NCI-H2107 treated with DMSO at 0.1 percent for 48 hours (cell line): ENCODE data around the gene NUDCD2.
A peak's percentile ranks its signal among the peaks of the same experiment; 100 is the strongest.
"Not testable (repeated sequence)": the region's sequence is repeated elsewhere in the genome, so short reads cannot be mapped to it uniquely, and the experiment has no call there.

ENCODE experiments used
- DNase-seq: peaks from one replicate; lab custom pipeline; 2025; ENCODE audit not compliant: unreplicated experiment; lab: John Stamatoyannopoulos, UW

NUDCD2 gene

DNA sequence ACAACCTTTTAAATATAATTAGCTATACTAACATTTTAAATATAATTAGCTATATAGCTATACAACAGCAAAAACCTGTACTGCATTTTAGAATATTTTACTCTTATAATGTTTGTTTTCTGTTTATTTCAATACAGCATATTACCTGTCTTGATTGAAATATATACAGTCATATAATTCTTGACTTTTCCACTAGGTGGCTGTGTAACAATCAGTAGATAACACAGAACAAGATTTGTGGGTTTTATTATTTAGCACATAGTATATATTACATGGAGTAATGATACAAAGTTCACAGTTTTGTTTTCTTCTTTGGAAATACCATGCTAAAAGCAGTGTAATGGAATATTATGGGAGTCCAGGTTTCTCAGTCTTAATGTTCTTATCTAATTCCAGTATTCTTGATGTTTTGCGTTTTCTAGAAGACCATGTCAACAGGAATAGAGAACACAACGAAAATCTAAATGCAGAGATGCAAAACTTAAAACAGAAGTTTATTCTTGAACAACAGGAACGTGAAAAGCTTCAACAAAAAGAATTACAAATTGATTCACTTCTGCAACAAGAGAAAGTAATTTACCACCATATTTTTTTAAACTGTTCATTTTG is 13.8 kb upstream of the NUDCD2 start:
- DNase-seq: no peak

DNA sequence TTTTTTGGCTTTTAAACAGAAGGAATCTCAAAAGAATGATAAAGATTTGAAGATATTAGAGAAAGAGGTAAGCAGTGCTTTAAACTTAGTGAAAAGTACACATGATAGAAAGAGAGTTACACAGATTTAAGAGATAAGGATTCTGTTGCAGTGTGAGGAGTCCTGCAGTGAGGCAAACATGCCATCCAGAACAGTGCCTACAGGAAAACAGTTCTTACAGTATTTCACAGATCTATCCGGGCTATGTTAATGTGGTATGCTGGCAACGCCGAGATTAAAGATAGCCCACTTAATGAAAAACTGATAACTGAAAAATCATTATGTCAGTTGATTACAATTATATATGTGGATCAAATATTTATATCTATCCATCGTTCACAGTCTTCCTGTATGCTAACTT is 7.8 kb upstream of the NUDCD2 start:
- DNase-seq: no peak

DNA sequence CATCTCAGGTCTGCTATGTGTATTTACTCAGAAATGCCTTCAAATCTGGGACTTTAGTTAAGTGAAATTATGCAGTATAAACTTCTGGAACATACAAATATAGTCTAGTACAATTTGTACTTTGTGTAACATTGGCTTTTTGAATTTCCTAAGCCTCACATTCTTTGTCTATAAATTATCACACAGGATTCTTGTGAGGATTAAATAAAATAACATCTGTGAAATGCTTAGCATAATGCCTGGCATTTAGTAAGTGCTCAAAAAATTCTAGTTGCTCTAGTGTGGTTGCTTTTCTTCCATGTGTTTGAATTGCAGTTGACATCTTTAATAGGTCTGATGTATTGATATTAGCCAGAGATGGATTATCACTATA is 3.1 kb upstream of the NUDCD2 start:
- DNase-seq: no peak

DNA sequence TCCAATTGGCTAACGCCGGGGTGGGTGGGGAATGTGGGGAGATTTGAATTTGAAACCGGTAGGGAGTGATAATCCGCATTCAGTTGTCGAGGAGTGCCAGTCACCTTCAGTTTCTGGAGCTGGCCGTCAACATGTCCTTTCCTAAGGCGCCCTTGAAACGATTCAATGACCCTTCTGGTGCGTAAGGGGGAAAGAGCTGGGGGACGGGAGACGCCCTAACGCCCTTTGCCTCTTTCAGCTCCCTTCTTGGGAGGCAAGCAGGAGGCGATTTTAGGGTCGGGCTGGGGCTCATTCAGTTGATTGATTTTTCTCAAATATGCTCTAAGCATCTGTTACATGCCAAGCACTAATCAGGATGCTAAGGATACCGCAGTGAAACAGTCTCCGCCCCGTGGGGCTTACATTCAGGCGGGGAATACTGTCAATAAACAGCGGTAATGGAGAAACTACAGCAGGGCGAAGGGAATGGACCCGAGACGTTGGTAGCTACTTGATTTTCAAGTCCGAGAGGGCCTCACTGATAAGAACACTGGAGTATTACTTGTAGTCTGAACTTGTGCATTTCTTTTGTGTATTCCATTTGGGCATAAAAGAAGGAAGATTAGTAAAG is 765 bp upstream of the NUDCD2 start, which contains the start of gene HMMR:
TSS of gene HMMR (plus strand) at position 71 of the 610 bp plus-strand sequence. CDS start at position 132, 61 bp downstream.
- peak; percentile 22 for DNase-seq

DNA sequence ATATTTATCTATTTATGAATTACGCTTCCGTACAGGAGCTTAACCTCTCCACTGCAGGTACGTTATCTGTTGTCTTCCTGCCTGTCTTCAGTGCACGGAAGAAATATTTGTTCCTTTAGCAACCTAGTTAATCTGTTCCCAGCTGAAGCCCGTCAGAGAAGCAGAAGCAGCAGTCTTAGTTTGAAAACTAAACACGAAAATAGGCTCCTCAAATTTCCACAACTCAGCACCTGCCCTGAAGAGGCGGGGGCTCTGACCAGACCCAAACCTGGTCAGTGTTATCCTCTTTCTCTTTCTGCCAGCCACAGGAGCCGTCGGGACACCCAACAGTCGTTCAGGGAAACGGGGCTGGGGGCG is 462 bp downstream of the NUDCD2 start:
- DNase-seq: peak; percentile 6

DNA sequence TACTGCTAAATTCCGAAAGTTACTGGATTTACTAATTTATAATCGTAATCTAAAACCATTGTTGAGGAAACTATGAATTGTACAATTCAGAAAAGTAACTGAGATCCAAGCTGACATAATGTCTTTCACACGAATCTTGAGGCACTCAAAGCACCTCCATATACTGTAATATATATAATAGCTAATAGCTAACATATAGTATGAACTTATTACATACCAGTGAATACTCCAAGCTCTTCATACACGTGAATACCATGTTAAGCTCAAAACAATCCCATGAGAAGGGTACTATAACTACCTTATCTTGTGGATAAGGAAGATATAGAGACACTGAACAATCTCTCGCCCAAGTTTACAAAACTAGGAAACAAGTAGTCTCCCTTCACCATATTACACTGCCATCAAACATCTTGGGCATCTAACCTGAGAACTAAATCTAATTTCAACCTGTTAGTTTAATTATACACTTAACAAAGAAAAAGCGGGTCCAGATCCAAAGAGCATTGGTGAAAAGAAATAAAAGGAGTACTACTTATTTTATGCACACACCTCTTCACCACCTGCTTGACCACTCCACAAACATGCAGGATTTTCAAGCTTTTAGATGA is 1.0 kb downstream of the NUDCD2 start:
- DNase-seq: no peak

DNA sequence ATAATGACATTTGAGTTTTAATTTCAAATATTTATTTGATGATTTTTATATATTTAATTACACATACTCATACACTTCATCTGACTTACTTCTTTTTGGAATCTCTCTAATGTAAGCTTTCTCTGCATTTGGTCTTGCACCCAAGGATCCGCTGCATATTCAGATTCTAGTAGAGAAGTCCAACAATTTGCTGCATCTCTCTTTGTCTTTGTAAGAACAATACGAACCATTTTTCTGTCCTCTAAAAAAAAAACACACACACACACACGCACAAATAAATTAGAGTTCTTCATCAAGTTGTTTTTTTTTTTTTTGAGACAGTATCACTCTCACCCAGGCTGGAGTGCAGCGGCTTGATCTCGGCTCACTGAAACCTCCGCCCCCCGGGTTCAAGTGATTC is 3.1 kb downstream of the NUDCD2 start:
- no peak for DNase-seq

DNA sequence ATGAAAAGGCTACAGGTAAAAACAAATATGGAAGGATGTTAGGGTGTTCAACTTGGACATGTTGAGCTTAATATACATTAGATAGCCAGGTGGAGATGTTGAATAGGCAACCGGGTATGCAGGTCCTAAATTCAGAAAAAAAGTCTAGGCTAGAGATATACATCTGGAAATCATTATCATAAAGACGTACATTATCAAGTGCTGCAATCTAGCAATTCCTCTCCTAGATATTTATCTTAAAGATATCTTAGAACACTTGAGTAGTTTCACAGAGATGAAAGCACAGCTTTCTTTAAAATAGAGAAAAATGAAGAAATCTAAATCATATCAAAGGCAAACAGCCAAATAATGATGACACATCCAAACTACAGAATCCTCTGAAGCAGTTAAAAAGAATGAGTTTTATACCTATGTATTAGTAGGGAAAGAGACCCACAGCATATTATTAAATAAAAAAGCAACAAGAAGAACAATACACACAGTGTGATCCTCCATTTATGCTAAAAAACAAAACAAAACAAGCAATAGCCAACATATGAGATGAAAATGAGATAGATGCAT is 3.8 kb downstream of the NUDCD2 start:
- no peak for DNase-seq

DNA sequence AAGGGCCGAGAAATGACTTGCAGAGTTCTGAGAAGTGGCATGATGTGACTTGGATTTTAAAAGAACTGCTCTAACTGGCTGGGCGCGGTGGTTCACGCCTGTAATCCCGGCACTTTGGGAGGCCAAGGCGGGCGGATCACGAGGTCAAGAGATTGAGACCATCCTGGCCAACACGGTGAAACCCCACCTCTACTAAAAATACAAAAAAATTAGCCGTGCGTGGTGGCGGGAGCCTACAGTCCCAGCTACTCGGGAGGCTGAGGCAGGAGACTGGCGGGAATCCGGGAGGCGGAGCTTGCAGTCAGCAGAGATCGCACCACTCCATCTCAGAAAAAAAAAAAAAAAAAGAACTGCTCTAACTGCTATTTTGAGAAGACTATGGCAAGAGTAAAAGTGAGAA is 4.5 kb downstream of the NUDCD2 start:
- DNase-seq: not testable (repeated sequence)

DNA sequence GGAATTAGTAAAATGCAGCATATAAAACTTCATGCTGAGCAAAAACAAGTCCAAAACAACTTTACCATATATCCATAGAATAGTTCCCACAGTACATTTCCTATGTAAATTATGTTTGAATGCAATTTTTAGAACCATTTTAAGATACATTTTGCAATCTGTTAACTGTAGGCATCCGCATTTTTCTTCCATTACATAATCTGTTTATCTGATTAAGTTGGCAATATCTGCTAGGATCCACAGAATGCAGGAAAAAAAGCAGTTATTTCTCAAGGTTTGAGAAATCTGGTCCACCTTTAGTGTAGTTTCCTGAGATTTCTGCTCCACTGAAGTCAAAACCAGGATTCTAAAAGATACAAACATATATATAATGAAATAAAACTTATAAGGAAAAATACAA is 6.2 kb downstream of the NUDCD2 start:
- DNase-seq: no peak

DNA sequence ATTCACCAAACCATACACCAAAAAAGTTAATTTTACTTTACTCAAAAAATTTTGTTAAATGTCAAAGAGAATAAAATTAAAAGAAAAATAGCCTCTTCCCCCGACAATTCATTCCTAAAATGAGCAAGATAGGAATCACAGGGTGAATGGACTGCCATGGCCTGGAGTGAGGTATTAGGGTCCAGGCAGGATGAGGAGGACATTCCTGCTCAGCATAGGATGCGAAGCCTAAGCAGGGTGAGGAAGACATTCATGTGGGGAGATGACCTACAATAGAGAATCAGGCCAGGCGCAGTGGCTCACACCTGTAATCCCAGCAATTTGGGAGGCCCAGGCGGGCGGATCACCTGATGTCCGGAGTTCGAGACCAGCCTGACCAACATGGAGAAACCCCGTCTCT is 8.4 kb downstream of the NUDCD2 start:
- no peak for DNase-seq

DNA sequence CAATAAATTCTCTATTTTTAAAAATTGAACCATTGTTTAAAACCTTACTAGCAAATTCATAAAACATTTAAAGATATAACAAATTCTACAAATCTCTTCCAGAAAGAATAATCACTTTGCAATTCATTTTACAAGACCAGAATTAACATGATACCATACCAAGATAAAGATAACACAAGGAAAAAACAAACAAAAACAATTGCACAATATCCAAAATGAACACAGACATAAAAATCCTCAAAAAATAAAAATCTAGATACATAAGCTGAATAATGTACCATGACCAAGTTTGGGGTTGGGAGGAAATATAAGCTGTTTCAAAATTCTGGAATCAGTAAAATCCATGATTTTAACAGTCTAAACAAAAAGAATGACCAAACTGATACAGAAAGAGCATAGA is 11.4 kb downstream of the NUDCD2 start:
- DNase-seq: no peak

DNA sequence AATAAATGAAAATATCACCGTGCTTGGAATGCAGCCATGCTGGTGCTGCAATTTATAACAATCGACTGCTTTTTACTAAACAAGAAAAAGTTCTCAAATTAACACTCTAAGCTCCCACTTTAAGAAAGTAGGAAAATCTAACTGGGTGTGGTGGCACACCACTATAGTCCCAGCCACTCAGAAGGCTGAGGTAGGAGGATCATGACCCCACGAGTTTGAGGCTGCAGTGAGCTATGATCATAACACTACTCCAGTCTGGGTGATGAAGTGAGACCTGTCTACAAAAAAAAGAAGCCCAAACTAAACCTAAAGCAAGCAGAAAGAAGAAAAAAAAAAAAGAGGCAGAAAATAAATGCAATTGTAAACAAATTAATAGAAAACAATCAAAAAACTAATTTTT is 12.0 kb downstream of the NUDCD2 start:
- DNase-seq: no peak

DNA sequence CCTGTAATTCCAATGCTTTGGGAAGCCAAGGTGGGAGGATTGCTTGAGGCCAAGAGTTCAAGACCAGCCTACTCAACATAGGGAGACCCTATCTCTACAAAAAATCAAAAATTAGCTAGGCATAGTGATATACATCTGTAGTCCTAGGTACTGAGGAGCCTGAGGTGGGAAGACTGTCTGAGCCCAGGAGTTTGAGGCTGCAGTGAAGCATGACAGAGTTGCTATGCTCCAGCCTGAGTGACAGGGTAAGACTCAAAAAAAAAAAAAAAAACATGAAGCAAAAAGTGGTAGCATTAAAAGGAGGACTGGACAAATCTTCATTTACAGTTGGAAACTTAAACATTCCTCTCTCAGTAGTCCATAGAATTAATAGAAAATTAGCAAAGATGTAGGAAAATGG is 12.7 kb downstream of the NUDCD2 start:
- no peak for DNase-seq

DNA sequence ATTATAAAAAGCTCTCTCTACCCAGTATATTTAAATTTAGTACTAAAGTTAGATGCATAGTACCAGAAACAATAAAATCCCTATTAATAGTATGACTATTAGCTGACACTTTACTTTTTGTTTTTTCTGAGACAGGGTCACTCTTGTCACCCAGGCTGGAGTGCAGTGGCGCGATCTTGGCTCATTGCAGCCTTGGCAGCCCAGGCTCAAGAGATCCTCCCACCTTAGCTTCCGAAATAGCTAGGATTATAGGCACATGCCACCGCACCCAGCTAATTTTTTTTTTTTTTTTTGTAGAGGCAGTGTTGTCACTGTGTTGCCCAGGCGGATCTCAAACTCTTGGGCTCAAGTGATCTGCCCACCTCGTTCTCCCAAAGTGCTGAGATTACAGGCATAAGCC is 14.6 kb downstream of the NUDCD2 start:
- DNase-seq: no peak

DNA sequence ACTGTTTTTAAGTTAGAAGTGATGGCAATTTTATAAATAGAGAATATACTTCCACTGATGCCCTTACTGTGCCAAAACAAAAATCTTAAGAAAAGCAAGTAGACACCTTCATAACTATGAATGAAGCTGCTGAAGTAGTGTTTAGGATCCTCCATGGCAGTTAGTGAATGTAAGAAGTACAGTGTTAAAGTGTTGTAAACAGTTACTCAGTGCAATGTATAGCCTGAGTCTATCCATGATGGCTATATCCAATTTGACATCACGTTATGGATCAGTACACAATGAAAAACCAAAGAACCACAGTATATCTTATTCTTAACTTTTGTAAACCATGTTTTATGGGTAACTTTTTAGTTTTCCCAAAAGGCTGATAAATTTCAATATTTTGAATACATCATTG is 15.4 kb downstream of the NUDCD2 start:
- no peak for DNase-seq

DNA sequence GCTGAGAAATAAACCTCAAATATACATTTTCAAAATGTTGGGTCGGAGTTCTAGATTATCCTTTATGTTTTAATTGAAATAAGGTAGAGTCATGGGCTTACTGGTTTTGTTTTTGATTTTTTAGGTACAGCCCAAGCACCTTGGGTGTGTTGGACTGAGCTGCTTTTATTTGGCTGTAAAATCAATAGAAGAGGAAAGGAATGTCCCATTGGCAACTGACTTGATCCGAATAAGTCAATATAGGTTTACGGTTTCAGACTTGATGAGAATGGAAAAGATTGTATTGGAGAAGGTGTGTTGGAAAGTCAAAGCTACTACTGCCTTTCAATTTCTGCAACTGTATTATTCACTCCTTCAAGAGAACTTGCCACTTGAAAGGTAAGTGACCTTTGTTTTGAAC is 18.9 kb downstream of the NUDCD2 start:
- no peak for DNase-seq

DNA sequence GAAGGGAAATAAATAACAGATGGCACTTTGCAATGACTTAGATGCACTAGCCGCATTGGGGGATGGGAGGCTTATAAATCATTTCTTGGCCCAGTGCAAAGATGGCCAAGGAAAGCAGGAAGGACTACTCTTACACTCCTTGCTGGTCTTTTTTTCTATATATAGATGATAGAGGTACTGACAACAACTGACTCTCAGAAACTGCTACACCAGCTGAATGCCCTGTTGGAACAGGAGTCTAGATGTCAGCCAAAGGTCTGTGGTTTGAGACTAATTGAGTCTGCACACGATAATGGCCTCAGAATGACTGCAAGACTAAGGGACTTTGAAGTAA is 20.8 kb downstream of the NUDCD2 start:
- DNase-seq: no peak

DNA sequence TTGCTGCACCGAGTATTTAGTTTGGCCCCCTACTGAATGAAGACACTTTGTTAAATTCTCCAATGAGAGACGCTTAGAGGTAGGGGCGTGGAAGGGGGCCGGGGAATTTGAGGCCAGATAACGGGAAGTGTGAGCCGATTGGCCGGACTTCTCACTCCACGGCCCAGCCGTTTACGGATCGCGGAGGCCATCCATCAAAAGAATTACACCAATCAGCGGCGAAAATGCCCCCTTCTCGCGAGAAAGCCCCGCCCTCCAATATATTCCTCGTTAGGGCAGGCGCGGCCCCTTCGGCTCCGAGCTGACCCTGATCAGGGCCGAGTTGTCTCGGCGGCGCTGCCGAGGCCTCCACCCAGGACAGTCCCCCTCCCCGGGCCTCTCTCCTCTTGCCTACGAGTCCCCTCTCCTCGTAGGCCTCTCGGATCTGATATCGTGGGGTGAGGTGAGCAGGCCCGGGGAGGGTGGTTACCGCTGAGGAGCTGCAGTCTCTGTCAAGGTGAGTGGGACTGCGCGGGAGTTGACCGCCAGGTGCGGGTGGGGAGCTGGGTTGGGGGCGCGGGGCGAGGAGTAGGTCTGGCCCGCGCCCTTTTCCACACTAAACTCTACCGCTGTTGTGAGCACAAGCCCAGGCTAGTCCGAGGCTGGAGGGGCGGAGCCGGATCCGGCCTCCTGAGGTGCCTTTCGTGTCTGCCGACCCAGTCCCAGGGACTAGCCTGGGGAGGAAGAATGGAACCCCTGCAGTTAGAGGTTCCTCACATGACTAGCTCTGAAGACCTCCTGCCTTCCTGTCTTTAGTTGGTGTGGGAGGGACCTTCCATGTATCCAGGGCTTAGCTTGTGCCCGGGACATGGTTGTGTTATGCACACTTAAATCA is 22.4 kb downstream of the NUDCD2 start, which contains the start of gene CCNG1:
TSS of gene CCNG1 (plus strand) at position 287 of the 874 bp plus-strand sequence. CDS start 1,662 bp downstream, outside the sequence.
- peak; percentile 82 for DNase-seq

DNA sequence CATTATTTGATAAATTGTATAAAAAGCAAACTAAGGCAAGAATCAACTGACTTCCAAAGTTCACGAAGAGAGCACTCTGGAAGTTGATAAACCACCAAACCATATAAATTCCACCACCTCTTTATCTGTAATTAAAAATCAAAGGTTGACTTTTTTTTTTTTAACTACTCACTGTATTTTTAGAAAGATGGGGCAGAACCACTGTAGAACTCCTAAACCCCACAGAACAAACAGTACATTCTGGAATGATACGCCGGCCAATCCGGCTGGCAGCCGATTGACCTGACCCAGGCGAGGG is 22.9 kb downstream of the NUDCD2 start:
- no peak for DNase-seq

DNA sequence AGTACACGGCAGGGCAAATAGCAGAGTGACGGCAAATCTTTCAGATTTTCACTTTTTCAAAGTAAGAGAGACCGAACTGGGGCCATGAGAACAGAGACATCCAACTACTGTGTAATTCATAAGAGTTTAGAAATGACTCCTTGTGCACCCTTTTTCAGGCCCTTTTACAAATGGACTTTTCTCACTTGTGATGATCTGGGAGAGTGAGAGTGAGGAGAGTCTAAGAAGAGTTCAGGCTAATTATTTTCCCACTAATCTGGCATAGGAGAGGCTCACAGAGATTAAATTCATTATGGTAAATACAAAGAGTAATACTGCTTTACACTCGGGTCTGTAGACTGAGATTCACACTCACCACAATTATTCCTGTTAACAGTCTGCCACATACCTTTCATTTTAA is 23.4 kb downstream of the NUDCD2 start:
- DNase-seq: no peak

DNA sequence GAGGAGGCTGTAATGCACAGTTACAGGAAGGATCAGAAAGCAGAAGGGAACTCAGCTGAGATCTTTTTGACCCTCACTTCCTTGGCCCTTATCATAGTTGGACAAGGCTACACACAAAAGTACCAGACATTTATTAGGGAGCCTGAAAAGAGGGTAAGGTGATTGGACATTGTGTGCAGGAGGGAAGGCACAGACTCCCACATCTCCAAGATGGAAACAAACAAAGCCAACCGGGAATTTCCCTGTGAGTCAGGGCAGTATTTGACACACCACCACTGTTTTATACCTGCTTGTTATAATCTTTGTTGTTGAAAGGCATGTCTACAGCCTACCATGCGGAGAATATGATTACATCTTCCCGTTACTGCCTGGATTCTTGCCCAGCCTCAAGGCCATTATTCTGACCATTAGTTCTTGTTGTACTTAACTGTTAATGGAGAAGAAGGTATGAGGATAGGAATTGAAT is 25.5 kb downstream of the NUDCD2 start:
- DNase-seq: no peak
